Activated CD8-positive, alpha-beta memory T cell treated with anti-CD3 and anti-CD28 coated beads for 4 hours (primary cell): Measurements from ENCODE around the gene QSOX1.
"Not testable (repeated sequence)": the region's sequence is repeated elsewhere in the genome, so short reads cannot be mapped to it uniquely, and the experiment has no call there.

ENCODE experiments used
- DNase-seq, 2 donors: peaks; one replicate each; pipeline ENCODE4 v3.0.0-alpha.2; 2020; ENCODE audit warnings: low read depth in 2 of 2

Gene QSOX1

GRCh38 chr1:180154325-180155181, at the start of gene QSOX1:
TSS of gene QSOX1 (plus strand) at chr1:180154869. CDS start at chr1:180154908, 39 bp downstream.
- DNase-seq, result peak; percentile 74 to 75

GRCh38 chr1:180112091-180112490, 42.6 kb upstream of the QSOX1 start:
- DNase-seq, result no peak

GRCh38 chr1:180112984-180113647, 41.6 kb upstream of the QSOX1 start:
- no peak for DNase-seq

GRCh38 chr1:180114396-180114945, 40.2 kb upstream of the QSOX1 start:
- DNase-seq, result no peak

- no peak for DNase-seq
Observed at GRCh38 chr1:180116964-180117763, 37.5 kb upstream of the QSOX1 start.

GRCh38 chr1:180117764-180118116, 36.9 kb upstream of the QSOX1 start:
- DNase-seq, result no peak

- DNase-seq, result no peak
Observed at GRCh38 chr1:180119837-180120236, 34.8 kb upstream of the QSOX1 start.

GRCh38 chr1:180123463-180123936, 31.2 kb upstream of the QSOX1 start:
- DNase-seq, result no peak

- DNase-seq, result no peak
Observed at GRCh38 chr1:180130651-180131050, 24.0 kb upstream of the QSOX1 start.

GRCh38 chr1:180131510-180131909, 23.2 kb upstream of the QSOX1 start:
- no peak for DNase-seq

GRCh38 chr1:180133193-180133592, 21.5 kb upstream of the QSOX1 start:
- no peak for DNase-seq

GRCh38 chr1:180133688-180134087, 21.0 kb upstream of the QSOX1 start:
- DNase-seq, result not testable (repeated sequence)

- DNase-seq, result no peak
Observed at GRCh38 chr1:180135535-180135934, 19.1 kb upstream of the QSOX1 start.

- no peak for DNase-seq
Observed at GRCh38 chr1:180136331-180136967, 18.2 kb upstream of the QSOX1 start.

- no peak for DNase-seq
Observed at GRCh38 chr1:180136968-180137356, 17.7 kb upstream of the QSOX1 start.

GRCh38 chr1:180137776-180138175, 16.9 kb upstream of the QSOX1 start:
- DNase-seq, result no peak

- no peak for DNase-seq
Observed at GRCh38 chr1:180141381-180141934, 13.2 kb upstream of the QSOX1 start.

GRCh38 chr1:180143359-180143758, 11.3 kb upstream of the QSOX1 start:
- DNase-seq, result no peak

GRCh38 chr1:180144659-180145357, 9.9 kb upstream of the QSOX1 start:
- DNase-seq, result no peak

GRCh38 chr1:180145446-180145845, 9.2 kb upstream of the QSOX1 start:
- DNase-seq, result no peak

GRCh38 chr1:180150982-180151381, 3.7 kb upstream of the QSOX1 start:
- DNase-seq, result no peak
